Cardiac septum (tissue), 1 donor: ENCODE measurements around the gene PLCL1. TPM values are rescaled to one million over a fixed set of nuclear protein-coding genes. Genes with fewer than 3 reads are reported as not detected.
A peak's percentile ranks its signal among the peaks of the same experiment; 100 is the strongest.

Experiments
- DNase-seq: peaks from one replicate; pipeline ENCODE4 v3.0.0-alpha.2; 2020; ENCODE audit warnings: low spot score
- intact Hi-C: fragments of 100-400 bp; cut with DNase I; formaldehyde crosslinking; loops from one replicate; pipeline ENCODE4 v1.14.0; 2022
- long read RNA-seq: library from polyadenylated mRNA; unstranded; transcript quantifications from one replicate; pipeline ENCODE4 v2.0.0, GENCODE V29; 2021
- total RNA-seq: library from RNA; stranded (reverse); fragmentation: NEBNext Ultra II Directional; extraction: Animal tissue kit (Norgen Biotek cat#: 25700); gene quantifications from one replicate; pipeline ENCODE4 v1.2.1, GENCODE V29; 2021
- donor health status: DM: no; HTN: no; CAD: no.

Gene PLCL1
- 82.5 TPM for total RNA-seq
- long read RNA-seq, full-length matches to known transcripts: 19 of 59 reads
- long read RNA-seq, partial matches to known transcripts: 10 of 59 reads
- long read RNA-seq, other reads (novel, unspliced or antisense): 30 of 59 reads

DNA sequence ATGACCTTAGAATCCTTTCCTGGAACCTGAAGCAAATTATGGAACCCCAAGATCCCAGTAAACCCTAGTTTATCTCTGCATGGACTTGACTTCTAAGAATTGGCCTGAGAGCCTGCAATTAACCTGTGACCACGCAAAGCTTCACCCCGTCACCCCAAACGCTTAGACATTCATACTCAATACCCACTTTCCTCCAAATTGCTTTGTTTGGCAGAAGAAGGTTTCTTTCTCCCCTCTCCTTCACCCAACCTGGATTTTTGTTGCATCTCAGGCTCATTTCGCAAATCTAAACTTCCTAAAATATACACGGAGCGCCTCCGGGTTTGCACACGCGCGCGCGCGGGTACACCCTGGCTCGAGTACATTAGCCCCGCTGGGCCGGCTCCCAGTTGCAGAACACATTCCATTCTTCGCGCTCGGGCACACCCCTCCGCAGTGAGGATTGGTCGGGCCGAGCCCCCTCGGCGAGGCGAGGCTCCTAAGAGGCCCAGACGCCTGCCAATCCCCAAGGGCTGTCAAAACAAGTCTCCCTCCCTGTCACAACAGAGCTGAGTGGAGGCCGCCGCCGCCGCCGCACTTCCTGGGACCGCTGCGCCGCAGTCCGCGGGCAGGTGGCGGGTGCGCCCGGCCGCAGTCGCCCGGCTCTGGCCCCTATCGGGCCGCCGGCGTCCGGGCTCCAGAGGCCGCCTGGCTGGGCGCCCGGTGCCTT, at the start of gene PLCL1:
Gene PLCL1, plus strand, starts transcription at position 545 of the 709 bp plus-strand sequence.
- intact Hi-C loops: loop anchor here (2.0 kb wide), 2 partner anchors 149 to 323 kb away; no protein-coding TSS in a partner anchor
- DNase-seq: peak; percentile 97

DNA sequence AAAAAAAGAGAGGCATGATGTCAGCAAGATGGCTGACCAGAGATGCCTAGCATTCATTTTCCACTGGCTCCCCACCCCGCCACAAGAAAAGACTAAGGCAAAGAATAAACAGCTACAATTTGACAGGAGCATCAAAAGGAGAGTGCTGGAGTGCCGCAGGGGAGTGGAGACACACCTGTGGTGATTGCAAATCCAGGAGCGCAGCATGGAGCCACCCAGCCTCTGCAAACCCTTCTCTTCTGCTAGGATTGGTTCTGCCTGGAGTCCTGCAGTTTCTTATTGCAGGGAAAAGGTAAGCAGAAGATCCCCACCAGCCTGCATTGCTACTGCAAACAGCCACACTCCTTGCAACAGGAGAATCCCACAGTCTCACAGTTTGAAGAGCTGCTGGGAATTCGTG, 45.4 kb upstream of the PLCL1 start:
- intact Hi-C loops: no loop called here
- DNase-seq: no peak

DNA sequence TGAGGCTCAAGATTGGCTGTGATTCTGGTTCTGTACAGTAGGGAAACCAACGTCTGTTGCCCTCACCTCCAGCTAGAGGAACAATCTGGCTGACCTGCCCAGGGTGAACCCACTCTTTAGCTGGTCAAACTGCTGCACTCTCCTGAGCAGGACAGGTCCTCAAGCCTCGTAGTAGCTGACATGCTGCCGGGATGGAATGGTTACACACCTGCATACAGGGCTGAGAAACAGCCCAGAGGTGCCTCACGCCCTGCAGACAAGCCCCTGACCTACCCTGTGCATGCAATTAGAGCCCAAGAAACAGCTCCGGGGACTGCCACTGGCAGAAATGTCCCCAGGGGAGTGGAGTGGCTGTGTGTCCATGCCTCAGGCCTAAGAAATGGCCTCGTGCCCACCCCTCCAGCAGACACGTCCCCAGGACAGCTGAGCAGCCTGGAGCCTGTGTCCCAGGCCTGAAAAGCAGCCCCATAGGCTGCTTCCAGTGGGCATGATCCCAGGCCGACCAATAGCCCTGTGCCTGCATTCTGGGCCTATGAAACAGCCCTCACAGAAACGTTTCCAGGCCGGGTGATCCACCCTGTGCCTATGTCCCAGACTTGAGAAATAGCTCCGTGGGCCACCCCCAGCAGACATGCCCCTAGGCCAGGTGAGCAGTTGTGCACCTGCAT, 44.6 kb upstream of the PLCL1 start:
- DNase-seq: peak; percentile 54
- intact Hi-C loops: no loop called here

DNA sequence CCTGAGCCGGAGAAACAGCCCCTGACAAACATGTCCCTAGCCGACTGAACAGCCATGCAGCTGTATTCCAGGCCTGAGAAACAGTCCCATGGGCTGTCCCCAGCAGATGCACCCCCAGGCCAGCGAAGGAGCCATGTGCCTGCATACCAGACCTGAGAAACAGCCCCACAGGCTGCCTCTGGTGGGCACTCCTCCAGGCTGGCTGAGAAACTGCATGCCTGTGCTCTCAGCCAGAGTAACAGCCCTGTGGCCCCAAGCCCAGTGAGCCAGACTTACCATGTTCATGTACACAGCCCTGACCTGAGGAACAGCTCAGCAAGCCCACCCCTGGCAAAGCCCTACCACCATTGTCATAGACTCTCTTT, 44.1 kb upstream of the PLCL1 start:
- peak; percentile 72 for DNase-seq
- intact Hi-C loops: no loop called here

DNA sequence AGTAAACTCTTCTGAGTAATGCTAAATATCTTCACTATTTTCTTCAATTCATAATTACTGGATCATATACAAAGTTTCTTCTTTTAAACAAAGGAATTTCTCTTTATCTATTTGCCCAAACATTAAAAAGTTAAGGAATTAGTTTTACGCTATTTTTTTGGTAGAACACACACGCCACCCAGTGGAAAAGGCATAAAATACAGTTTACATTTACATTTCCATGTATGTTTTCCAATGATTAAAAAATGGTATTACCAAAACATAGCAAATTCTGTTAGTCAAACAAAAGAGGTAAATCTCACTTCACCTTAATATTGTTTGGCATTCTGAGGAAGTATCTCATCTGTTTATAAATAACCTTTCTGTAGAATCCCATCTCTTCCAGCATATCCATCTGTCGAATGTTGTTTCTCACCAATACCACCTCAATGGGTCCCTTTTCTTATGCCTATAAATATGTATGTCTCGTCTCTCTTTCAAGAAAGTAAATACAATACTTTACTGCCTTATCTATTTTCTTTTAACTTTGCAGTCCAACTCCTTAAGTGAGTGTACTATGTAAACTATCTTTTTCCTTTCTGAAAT, 26.5 kb upstream of the PLCL1 start:
- no peak for DNase-seq
- intact Hi-C loops: loop anchor here (5.0 to 10.0 kb wide), 2 partner anchors 71 to 283 kb away; partner anchors contain the start of genes HSPD1 and MARS2

DNA sequence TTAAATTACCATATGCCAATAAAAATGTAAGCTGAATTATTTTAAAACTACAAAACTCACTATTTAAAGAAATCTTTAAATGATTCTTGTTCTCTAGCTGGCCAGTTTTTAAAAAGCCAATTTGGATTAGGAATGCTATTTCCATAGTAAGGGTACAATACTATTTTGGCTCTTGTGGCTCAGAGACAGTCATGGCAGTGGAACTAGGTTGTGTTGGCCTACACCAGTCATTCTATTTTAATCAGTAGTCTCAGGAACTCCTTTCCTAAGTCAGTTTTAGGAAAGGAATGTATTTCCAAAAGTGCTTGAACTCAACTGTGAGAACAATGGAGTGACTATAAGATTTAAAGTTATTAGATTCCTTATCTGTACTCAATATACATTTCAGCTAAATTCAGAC, 25.1 kb upstream of the PLCL1 start:
- DNase-seq: no peak
- intact Hi-C loops: loop anchor here (5.0 to 10.0 kb wide), 2 partner anchors 72 to 284 kb away; partner anchors contain the start of genes HSPD1 and MARS2

DNA sequence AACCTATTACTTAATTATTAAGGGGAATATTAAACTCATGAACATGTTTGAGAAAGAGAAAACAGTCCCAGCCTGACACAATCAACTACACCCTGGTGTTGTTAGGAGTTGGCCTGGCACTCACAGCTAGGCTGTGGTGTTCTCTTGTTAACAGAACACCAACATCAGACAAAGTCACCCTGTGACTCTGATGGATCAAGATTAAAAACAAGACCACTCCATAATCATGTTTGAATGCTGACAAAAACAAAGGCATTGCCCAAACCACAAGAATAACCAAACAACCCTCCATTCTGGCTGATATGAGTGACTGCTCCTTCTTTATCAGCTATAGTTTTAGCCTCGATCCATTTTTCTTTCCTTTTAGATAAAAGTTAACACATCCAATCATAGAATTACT, 22.3 kb upstream of the PLCL1 start:
- intact Hi-C loops: no loop called here
- no peak for DNase-seq

DNA sequence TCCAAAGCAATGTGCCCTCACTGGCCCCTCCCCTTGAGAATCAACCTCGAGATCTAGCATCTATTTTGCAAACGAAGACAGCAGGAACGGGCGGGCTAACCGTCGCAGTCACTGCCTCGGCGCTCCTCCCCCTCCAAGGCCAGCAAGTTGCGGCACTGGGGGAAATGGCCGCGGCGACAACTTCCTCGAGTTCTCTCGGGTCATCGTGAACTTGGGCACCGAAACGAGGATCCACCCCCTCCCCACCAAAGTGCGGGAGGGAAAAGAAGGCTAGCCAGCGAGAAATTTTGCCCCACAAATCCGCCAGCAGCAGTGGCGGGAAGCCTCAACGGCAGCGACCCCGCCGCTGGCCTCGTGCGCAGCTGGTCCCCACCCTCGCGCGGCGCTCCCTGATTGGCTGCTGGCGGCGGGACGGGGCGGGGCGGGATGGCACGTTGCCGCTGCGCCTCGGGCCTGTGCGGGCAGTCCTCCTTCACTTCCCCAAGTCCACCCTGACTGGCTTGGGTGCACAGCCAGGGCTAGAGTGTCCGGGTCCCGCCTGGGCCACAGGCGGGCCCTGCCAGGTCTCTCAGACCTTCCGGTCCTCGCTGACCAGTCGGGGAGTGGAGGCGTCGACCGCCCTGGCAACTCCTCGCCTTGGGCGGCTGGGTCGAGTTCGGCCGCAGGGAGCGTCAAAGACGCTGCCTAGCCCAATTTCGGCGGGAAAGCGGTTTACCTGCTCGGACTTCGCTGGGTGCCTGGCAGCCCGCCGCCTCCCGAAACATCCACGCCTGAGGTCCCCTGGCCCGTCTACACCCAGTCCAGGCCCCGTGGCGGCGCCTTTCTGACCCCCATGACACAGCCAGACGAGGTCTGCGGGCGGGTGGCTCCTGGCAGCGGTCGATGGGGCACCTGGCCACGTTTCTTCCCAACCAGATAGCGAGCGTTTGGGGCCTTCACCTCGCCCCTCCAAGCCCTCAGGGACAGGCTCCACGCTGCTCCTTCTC, 19.1 kb upstream of the PLCL1 start, which contains the start of gene BOLL:
Gene BOLL, minus strand, starts transcription at position 364 of the 986 bp plus-strand sequence. CDS start 3,469 bp downstream, outside the sequence.
- intact Hi-C loops: no loop called here
- no peak for DNase-seq

DNA sequence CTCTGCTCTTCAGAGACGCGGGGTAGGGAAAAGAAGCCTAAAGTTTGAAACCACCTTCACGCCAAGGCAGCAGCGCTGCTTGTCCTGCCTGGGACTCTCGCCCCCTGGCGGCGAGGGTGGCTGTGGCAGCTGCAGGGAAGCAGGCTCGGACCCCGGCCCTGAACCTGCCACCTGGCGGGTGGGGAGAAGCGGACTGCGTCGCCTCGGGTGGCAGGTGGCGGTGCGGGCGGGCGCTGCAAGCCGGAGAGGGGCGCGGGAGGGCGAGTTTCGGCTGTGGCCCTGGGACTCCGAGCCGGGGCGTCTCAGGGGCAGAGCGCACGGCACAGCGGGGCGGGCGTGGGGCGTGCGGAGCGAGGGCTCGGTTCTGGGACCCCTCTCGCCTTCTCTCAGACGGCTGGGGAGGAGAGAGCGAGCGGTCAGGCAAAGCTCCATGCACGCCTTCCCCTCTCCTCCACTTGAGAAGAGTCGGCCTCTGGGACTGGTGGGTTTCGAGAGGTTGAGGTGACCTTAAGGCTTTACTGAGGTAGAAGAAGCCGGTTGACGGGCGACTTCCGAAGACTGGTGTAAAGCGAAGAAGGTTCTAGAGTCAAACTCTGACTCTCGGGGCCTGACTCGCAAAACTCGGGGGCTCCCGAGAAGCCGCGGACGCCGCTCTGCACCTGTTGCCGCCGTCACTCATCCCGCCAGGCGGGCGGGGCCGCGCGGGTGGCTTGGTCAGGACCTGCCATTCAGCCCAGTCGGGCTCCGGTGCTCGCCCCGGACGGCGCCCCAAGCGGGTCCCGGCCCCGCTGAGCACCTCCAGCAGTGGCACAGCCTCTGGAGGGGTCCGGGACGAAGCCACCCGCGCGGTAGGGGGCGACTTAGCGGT, 18.1 kb upstream of the PLCL1 start:
- no peak for DNase-seq
- intact Hi-C loops: no loop called here

DNA sequence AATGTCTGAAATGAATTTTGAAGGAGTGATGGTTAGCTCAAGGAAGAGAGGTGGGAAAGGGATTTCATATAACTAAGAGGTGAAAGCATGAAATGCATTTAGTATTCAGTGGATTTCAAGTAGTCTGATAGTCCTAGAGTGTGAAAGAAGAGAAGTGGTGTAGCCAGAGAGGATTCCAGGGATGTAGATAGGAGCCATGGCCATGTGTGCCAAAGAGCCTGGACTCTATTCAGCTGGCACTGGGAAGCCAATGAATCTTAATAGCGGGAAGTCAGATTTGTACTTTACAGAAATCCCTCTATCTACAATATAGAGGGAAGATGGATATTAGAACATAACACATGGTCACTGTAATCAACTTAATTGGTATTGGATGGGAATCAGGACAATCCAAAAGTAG, 10.9 kb upstream of the PLCL1 start:
- no peak for DNase-seq
- intact Hi-C loops: no loop called here

DNA sequence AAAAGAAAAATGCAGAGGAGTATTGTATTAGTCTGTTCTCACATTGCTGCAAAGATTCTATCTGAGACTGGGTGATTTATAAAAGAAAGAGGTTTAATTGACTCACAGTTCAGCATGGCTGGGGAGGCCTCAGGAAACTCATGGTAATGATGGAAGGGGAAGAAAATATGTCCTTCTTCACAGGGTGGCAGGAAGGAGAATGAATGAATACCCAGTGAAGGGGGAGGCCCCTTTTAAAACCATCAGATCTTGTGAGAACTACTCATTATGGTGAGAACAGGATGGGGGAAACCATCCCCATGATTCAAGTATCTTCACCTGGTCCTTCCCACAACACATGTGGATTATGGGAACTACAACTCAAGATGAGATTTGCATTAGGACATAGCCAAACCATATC, 9.1 kb upstream of the PLCL1 start:
- intact Hi-C loops: no loop called here
- no peak for DNase-seq

DNA sequence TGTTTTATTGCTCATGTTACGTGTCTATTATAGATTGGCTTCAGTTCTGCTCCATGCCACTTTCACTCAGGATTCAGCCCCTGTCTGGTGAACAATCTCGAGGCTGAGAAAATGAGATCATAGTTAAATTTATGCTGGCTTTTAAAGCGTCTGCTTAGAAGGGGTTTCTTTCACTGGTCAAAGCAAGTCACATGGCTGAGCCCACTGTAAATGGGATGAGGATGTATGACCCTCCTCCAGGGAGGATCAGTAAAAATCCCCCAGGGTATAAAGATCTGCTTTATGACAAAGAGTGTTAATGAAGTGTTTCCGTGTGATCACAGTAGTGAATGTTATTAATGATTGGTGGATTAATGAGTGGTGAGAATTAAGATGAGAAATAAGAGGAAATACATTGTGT, 6.2 kb upstream of the PLCL1 start:
- intact Hi-C loops: no loop called here
- no peak for DNase-seq

DNA sequence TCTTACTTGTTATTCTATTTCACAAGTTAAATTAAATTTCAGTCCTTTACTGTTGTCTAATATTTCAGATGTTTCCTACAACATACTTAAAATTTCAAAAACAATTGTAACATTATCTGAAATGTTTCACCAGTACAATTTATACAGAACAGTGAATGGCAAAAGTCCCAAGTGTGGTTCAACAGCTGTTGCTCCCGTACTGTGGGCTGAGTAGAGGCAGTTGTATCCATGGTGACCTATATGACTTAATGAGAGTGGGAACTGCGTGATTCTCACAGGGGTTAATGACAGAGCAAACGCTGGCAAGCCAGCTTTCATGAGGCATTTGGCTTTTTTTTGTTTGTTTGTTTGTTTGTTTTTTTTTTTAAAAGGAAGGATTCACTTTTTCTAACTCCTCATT, 5.3 kb upstream of the PLCL1 start:
- intact Hi-C loops: no loop called here

DNA sequence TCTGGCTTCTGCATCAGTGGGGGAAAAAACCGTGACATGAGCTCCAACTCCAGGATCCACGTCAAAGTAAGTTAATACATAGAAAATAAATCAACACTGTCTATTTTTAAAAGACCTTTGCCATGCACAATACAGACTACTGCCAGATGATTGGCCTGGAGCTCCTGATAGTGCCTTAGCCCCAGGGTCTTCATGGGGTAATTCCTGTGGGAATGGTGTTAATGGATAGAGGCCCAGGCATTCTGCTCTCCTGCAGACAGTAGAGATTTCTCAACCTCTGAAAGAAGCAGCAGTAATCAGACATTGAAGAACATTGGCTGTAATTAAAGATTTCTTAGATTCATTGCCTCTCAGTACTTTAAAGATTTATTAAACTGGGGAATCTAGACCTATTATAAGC, 4.3 kb upstream of the PLCL1 start:
- intact Hi-C loops: no loop called here

More for the DNA sequence above, 5.3 kb upstream of the PLCL1 start:
- no peak for DNase-seq

DNA sequence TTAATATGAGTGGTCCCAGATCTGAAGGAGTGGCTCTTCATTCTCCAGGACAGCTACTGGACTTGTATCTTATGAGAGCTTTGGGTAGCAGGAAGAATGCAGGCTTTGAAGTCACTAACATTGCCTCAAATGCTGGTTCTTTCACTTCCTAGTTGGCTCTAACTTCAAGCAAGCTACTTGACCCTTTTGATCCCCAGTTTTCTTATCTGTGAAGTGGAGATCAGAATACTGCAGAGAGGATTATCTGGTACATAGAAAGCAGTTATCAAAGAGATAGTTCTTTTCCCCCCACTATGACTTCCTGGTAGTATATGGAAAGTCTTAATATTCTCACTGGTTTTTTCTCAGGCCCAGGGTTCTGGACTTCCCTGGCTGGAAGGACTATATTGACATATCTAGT, 3.4 kb upstream of the PLCL1 start:
- intact Hi-C loops: no loop called here
- DNase-seq: no peak

More for the DNA sequence above, 4.3 kb upstream of the PLCL1 start:
- no peak for DNase-seq

DNA sequence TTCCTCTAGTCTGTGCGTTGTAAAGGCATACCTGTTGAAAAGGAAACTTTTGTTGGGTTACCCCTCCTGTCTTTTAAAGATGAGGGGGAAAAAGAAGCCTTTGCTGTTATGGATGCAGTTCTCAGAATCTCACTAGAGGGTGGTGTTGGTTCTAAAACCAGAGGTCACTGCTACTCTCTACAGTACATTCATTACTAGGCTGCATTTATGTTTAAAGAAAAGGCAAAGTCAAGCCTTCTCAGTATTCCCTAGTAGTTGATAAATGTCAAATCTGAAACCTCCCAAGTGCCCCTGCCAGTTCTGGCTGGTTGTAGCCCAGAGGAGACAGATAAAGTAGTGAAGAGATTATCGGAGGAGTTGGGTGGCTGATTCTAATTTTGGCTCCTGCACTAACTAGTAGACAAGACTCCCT, 1.4 kb upstream of the PLCL1 start:
- DNase-seq: no peak

DNA sequence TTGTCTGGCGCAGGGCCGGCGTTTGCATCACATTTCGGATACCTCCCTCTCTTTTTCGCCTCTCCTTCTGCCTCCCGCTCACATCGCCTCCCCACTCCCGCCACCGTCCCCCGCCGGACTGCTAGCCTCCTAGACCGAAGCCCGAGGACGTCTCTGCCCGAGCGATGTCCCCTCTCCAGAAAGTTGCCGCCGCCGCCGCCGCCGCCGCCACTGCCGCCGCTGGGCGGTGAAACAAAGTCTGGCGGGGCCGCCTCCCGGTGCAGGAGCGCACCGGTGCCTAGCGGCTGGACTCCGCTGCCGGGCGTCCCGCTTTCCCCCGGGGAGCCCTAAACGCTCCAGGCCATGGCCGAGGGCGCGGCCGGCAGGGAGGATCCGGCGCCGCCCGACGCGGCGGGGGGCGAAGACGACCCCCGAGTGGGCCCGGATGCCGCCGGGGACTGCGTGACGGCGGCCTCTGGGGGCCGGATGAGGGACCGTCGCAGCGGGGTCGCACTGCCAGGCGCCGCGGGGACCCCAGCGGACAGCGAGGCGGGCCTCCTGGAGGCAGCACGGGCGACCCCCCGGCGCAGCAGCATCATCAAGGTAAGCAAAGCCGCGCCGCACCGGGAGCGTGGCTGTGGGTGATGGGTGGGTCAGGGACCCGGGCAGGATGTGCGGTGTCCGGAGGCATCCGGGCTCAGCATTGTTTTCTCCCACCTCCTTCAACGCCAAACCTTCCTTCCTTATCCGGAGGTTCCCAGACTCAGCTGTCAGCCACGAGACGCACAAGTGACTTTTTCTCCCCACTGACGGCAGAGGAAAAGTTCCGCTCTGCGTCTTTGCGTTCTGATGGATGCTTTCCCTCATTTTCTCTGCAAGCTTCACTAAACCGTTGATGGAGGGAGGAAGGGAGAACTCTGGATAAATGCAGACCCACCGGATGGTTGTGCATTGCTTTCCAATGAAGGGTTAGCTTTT, 643 bp downstream of the PLCL1 start:
- peak; percentile 80 for DNase-seq
- intact Hi-C loops: loop anchor here (2.0 to 5.0 kb wide), 3 partner anchors 77 to 322 kb away; no protein-coding TSS in a partner anchor

More for the DNA sequence above, 1.4 kb upstream of the PLCL1 start:
- intact Hi-C loops: loop anchor here (2.0 kb wide), 2 partner anchors 252 to 494 kb away; no protein-coding TSS in a partner anchor
